ENCODE measurements around the gene NUSAP1.

NUSAP1 gene

DNA sequence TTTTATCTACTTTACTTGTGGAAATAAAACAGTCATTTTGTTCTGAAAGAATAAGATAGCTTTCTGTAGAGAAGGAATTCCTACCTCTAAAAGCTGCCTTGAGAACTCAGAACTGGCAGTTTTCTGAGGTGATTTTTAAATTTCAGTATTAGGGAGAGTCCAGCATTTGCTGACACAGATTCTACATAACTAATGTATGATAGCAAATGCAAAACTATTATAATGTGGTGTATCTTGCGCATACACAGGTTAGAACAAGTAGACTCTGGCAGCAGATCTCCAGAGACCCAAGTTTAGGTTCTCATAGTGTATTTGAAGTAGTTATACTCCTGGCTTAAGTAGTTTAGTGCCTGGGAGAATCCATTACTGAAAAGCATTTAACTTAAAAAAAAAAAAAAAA lies 31.1 kb upstream of the NUSAP1 start:
- H2BK12ac ChIP-seq (ENCODE audit: low read length) = no peak overlapping the region
- H2AFZ ChIP-seq (ENCODE audit: insufficient read depth, low read length, poor library complexity) = no peak overlapping the region
- H3K27ac ChIP-seq (ENCODE audit: low read depth, low read length) = no peak overlapping the region
- H3K4me2 ChIP-seq (ENCODE audit: low read length) = no peak overlapping the region
- H3K9me3 ChIP-seq (ENCODE audit: insufficient read depth, low read depth, low read length) = no peaks in the 10 kb centered on the region
- no peak for DNase-seq
- H2AK5ac ChIP-seq (ENCODE audit: low read length) = no peak overlapping the region
- WGBS (ENCODE audit: extremely low coverage, insufficient coverage, insufficient read length) = no CpG with 5 or more reads among the region's 1 CpG
- no peak overlapping the region for H4K91ac ChIP-seq (ENCODE audit: low read depth, low read length)
- H2BK5ac ChIP-seq (ENCODE audit: low read depth, low read length, poor library complexity) = no peak overlapping the region
- no peak overlapping the region for H3K14ac ChIP-seq (ENCODE audit: low read length)
- no peak overlapping the region for H3K18ac ChIP-seq (ENCODE audit: low read length)
- no peak overlapping the region for H4K12ac ChIP-seq (ENCODE audit: low read depth, low read length)
- no peak overlapping the region for H3K23ac ChIP-seq (ENCODE audit: low read length)
- no peaks in the 10 kb centered on the region for H3K4me1 ChIP-seq (ENCODE audit: control insufficient read depth in 1 of 2, insufficient read depth in 2 of 2, low read length in 2 of 2)
- no peak overlapping the region for H4K8ac ChIP-seq (ENCODE audit: low read depth, low read length)
- no peak overlapping the region for H3K4me3 ChIP-seq (ENCODE audit: low read depth, low read length)
- H3K36me3 ChIP-seq (ENCODE audit: control insufficient read depth in 1 of 2, insufficient read depth in 2 of 2, low read length in 2 of 2) = peaks cover 9 to 14% of the 10 kb centered on the region in 2 experiments
- H3K4ac ChIP-seq (ENCODE audit: low read depth, low read length) = no peak overlapping the region
- no peak overlapping the region for H2BK120ac ChIP-seq (ENCODE audit: insufficient read depth, low read length, poor library complexity)
- H3K9ac ChIP-seq (ENCODE audit: low read length) = no peak overlapping the region
- H3K79me2 ChIP-seq (ENCODE audit: control insufficient read depth, insufficient read depth, low read length, poor library complexity) = no peaks in the 10 kb centered on the region
- no peaks in the 10 kb centered on the region for H3K79me1 ChIP-seq (ENCODE audit: low read length)
- H3K27me3 ChIP-seq (ENCODE audit: insufficient read depth, low read length) = no peaks in the 10 kb centered on the region

DNA sequence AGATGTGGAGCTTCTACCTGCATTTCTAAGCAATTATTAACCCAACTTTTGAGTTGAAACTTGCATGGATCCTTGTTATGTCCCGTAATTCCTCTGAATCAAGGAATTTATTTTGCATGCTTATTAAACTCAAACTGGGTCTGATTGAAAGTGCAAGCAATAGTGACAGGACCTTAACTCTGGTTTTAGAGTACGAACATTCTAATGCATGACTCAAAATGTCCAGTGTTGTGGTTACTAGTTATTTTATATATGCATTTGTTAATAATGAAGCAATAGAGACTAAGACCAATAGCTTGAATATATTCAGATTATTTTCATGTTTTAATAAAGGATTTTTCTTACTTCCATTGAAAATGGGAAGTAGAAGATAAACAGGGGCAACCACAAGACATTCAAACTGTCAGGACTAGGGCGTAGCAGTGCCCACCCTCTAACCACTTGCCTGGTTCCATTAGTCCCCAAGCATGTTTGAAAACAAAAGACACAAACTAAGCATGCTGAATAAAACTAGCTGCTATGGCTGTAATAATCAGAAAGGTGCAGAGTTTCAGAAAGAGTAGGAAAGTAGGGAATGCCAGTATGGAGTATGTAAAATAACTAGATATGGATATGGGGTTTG lies 28.4 kb upstream of the NUSAP1 start:
- Histone ChIP-seq H3K4me1 (ENCODE audit: control insufficient read depth in 1 of 2, insufficient read depth in 2 of 2, low read length in 2 of 2) (no peaks in the 10 kb centered on the region), H2AK5ac (ENCODE audit: low read length) (no peak overlapping the region), H3K23ac (ENCODE audit: low read length) (no peak overlapping the region), H3K4ac (ENCODE audit: low read depth, low read length) (no peak overlapping the region), H3K4me3 (ENCODE audit: low read depth, low read length) (no peak overlapping the region), H2AFZ (ENCODE audit: insufficient read depth, low read length, poor library complexity) (no peak overlapping the region), H3K14ac (ENCODE audit: low read length) (no peak overlapping the region), H2BK120ac (ENCODE audit: insufficient read depth, low read length, poor library complexity) (no peak overlapping the region), H3K4me2 (ENCODE audit: low read length) (no peak overlapping the region), H4K12ac (ENCODE audit: low read depth, low read length) (no peak overlapping the region), H3K27ac (ENCODE audit: low read depth, low read length) (no peak overlapping the region), H3K79me1 (ENCODE audit: low read length) (no peaks in the 10 kb centered on the region), H3K79me2 (ENCODE audit: control insufficient read depth, insufficient read depth, low read length, poor library complexity) (no peaks in the 10 kb centered on the region), H2BK5ac (ENCODE audit: low read depth, low read length, poor library complexity) (no peak overlapping the region), H3K9me3 (ENCODE audit: insufficient read depth, low read depth, low read length) (no peaks in the 10 kb centered on the region), H2BK12ac (ENCODE audit: low read length) (no peak overlapping the region), H4K8ac (ENCODE audit: low read depth, low read length) (no peak overlapping the region), H3K18ac (ENCODE audit: low read length) (no peak overlapping the region), H3K36me3 (ENCODE audit: control insufficient read depth in 1 of 2, insufficient read depth in 2 of 2, low read length in 2 of 2) (peaks cover 2% of the 10 kb centered on the region in 2 experiments), H3K9ac (ENCODE audit: low read length) (no peak overlapping the region), H4K91ac (ENCODE audit: low read depth, low read length) (no peak overlapping the region), H3K27me3 (ENCODE audit: insufficient read depth, low read length) (no peaks in the 10 kb centered on the region)
- no CpG with 5 or more reads among the region's 3 CpGs for WGBS (ENCODE audit: extremely low coverage, insufficient coverage, insufficient read length)
- no peak for DNase-seq

DNA sequence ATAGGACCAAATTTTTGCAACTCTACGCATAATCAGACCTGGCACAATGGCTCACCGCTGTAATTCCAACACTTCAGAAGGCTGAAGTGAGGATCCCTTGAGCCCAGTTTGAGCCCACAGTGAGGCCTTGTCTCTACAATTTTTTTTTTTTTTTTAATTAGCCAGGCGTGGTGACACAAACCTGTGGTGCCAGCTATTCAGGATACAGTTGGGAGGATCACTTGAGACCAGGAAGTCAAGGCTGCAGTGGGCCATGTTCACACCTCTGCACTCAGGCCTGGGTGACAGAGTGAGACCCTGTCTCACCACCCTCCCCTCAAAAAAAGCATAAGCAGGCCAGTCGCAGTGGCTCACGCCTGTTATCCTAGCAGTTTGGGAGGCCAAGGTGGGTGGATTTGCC lies 25.0 kb upstream of the NUSAP1 start:
- no peak overlapping the region for H3K4ac ChIP-seq (ENCODE audit: low read depth, low read length)
- no peak overlapping the region for H2BK120ac ChIP-seq (ENCODE audit: insufficient read depth, low read length, poor library complexity)
- no peak overlapping the region for H3K18ac ChIP-seq (ENCODE audit: low read length)
- no peak overlapping the region for H3K23ac ChIP-seq (ENCODE audit: low read length)
- H3K4me1 ChIP-seq (ENCODE audit: control insufficient read depth in 1 of 2, insufficient read depth in 2 of 2, low read length in 2 of 2) = no peaks in the 10 kb centered on the region
- no peak overlapping the region for H3K9ac ChIP-seq (ENCODE audit: low read length)
- no peak overlapping the region for H3K27ac ChIP-seq (ENCODE audit: low read depth, low read length)
- H4K8ac ChIP-seq (ENCODE audit: low read depth, low read length) = no peak overlapping the region
- H4K91ac ChIP-seq (ENCODE audit: low read depth, low read length) = no peak overlapping the region
- H2AK5ac ChIP-seq (ENCODE audit: low read length) = no peak overlapping the region
- no peak overlapping the region for H2BK12ac ChIP-seq (ENCODE audit: low read length)
- H3K4me3 ChIP-seq (ENCODE audit: low read depth, low read length) = no peak overlapping the region
- no peak for DNase-seq
- WGBS (ENCODE audit: extremely low coverage, insufficient coverage, insufficient read length) = no CpG with 5 or more reads among the region's 5 CpGs
- H2AFZ ChIP-seq (ENCODE audit: insufficient read depth, low read length, poor library complexity) = no peak overlapping the region
- H3K9me3 ChIP-seq (ENCODE audit: insufficient read depth, low read depth, low read length) = no peaks in the 10 kb centered on the region
- H3K27me3 ChIP-seq (ENCODE audit: insufficient read depth, low read length) = no peaks in the 10 kb centered on the region
- no peak overlapping the region for H4K12ac ChIP-seq (ENCODE audit: low read depth, low read length)
- H2BK5ac ChIP-seq (ENCODE audit: low read depth, low read length, poor library complexity) = no peak overlapping the region
- H3K36me3 ChIP-seq (ENCODE audit: control insufficient read depth in 1 of 2, insufficient read depth in 2 of 2, low read length in 2 of 2) = peaks cover 2 to 10% of the 10 kb centered on the region in 2 experiments
- H3K4me2 ChIP-seq (ENCODE audit: low read length) = no peak overlapping the region
- H3K79me2 ChIP-seq (ENCODE audit: control insufficient read depth, insufficient read depth, low read length, poor library complexity) = no peaks in the 10 kb centered on the region
- no peaks in the 10 kb centered on the region for H3K79me1 ChIP-seq (ENCODE audit: low read length)
- no peak overlapping the region for H3K14ac ChIP-seq (ENCODE audit: low read length)

DNA sequence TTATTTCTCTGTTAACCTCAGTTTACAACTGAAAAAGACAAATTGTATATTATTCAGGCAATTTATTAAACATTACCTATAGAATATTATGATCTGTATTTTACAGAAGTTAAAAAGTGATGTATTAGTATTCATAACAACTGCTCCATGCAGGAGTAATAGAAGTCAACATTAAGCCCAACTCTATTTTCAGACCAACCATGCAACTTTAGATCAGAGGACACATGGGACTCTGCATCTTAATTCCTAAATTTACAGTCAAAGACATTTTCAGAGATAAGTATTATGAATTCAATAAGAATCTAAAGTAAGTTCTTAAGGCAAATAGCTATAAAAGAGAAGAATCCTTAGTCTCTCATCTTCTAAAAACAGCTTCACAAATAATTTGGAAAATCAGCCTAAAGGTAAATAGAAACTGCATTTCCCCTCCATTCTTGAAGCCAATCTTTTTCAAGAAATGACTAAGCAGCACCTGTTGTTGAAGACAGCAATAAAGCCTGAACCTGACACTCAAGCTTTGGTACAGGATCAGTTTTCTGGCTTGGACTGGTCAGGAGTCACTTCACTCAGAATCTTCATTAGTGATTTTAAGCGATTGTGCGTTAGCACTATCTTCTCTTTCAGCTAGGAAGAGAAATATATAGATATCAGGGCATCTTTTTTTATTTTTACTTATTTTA lies 23.3 kb upstream of the NUSAP1 start:
- Histone ChIP-seq H4K91ac (ENCODE audit: low read depth, low read length) (no peak overlapping the region), H3K4me1 (ENCODE audit: control insufficient read depth in 1 of 2, insufficient read depth in 2 of 2, low read length in 2 of 2) (no peaks in the 10 kb centered on the region), H3K27ac (ENCODE audit: low read depth, low read length) (no peak overlapping the region), H3K27me3 (ENCODE audit: insufficient read depth, low read length) (no peaks in the 10 kb centered on the region), H3K9ac (ENCODE audit: low read length) (no peak overlapping the region), H3K4me2 (ENCODE audit: low read length) (no peak overlapping the region), H3K79me2 (ENCODE audit: control insufficient read depth, insufficient read depth, low read length, poor library complexity) (no peaks in the 10 kb centered on the region), H2AFZ (ENCODE audit: insufficient read depth, low read length, poor library complexity) (no peak overlapping the region), H4K8ac (ENCODE audit: low read depth, low read length) (no peak overlapping the region), H3K9me3 (ENCODE audit: insufficient read depth, low read depth, low read length) (no peaks in the 10 kb centered on the region), H3K23ac (ENCODE audit: low read length) (no peak overlapping the region), H3K4me3 (ENCODE audit: low read depth, low read length) (no peak overlapping the region), H3K79me1 (ENCODE audit: low read length) (no peaks in the 10 kb centered on the region), H2BK12ac (ENCODE audit: low read length) (no peak overlapping the region), H2AK5ac (ENCODE audit: low read length) (no peak overlapping the region), H2BK5ac (ENCODE audit: low read depth, low read length, poor library complexity) (no peak overlapping the region), H3K4ac (ENCODE audit: low read depth, low read length) (no peak overlapping the region), H2BK120ac (ENCODE audit: insufficient read depth, low read length, poor library complexity) (no peak overlapping the region), H3K36me3 (ENCODE audit: control insufficient read depth in 1 of 2, insufficient read depth in 2 of 2, low read length in 2 of 2) (peaks cover 2 to 10% of the 10 kb centered on the region in 2 experiments), H3K14ac (ENCODE audit: low read length) (no peak overlapping the region), H3K18ac (ENCODE audit: low read length) (no peak overlapping the region), H4K12ac (ENCODE audit: low read depth, low read length) (no peak overlapping the region)
- DNase-seq = no peak
- no CpG with 5 or more reads among the region's 2 CpGs for WGBS (ENCODE audit: extremely low coverage, insufficient coverage, insufficient read length)
